ENCODE data around the gene RASSF7. TPM values are rescaled to one million over a fixed set of nuclear protein-coding genes. Genes with fewer than 3 reads are reported as not detected.

RASSF7 gene
- polyA plus RNA-seq, 2 of the 4 experiments (the other 2 are of a cell fraction): 18.4 to 30.7 TPM

DNA sequence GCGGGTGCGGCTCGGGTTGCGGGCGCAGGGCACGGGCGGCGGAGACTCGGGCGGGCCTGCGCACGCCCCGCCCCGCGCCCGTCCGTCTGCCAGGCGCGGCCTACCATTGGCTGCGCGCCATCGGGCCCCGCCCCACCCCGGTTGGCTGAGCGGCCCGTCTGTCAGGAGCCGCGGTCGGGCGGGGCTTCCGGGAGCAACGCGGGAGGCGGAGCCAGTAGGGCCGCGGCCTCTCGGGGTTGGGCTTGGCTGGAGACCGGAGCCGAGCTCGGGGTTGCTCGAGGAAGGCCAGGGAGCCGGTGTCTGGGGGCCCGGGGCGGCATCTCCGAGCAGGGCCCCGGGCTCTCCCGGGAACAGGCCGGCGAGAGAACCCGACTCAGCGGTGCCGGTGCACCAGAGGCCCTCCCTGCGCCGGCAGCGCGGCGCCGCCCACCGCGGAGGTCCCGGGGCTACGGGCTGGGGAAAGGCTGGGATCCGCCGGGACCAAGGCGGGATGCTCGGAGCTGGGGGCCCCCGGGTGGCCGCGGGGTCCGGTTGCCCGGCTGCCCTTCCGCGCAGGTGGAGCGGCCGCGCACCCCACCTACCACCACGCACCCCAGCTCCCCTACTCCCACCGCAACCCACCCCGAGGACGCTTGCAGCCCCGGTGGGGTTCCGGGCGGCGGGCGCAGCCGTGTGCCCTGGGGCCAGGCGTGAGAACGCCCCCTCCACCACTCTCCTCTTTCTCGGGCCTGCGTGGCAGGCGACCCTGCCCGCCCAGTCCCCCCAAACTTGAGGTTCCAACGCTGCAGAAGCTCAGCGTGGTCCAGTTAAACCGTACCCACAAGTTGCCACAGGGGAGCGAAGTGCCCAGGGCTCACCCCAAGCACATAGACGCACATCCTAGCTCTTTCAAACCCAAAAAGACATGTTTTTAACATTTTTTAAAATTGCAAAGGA, 25.0 kb upstream of the RASSF7 start, which contains the start of gene HRAS (continued):
- TF ChIP-seq POLR2A (IDR thresholded peaks at IDR 0.05; ENCODE audit: low read length) (peak; percentile 79), JUN (IDR thresholded peaks at IDR 0.05) (peak in 1 of 2 experiments; percentile 85; a peak in 2 of 5 replicates)

DNA sequence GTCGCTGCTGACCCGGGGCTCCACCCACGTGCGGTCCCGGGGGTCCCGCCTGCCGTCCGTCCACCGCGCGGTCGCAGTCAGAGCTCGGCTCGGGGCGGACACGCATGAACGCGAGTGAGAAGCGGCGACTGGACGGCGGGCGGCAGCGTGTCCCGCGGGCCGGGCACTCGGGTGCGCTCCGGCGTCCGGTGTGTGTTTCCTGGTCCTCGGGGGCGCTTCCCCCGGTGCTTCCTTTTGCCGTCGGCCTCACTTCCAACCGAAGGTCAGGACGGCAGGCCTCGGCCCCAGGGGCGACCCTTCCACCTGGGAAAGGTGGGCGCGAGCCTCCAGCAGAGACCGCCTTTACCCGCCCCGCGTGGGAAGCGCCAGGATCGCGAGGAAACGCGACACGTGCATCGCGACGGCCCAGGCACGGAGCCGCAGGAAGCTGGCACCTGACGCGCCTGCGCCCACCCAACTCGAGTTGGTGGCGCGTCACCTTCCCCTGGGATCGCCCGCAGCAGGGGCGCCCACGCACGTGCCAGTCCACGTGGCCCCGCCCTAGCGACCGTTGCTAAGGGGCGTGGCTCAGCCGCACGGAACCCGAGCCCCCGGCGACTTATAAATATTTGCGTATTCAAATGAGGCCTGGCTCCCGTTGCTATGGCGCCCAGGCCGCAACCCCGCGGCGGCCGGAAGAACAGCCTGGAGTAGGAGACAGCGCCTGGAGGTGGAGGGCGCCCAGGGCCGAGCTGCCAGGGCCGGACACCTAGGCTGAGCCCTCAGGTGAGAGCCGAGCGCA, 23.7 kb upstream of the RASSF7 start, which contains the start of gene LRRC56:
LRRC56 (plus strand) TSS at position 687 of the 781 bp plus-strand sequence. CDS start 3,158 bp downstream, outside the sequence.
- ATAC-seq (0 out of 6 replicates have a peak, but pooled peaks of 1 of the 2 experiments have one; percentile 2), DNase-seq (ENCODE audit: low read depth in 1 of 2, low spot score in 1 of 2) (peak; percentile 49 to 51), FAIRE-seq (no peak)
- peak within 1 kb of the TSS in 1 of 2 experiments; percentile 98; a peak in 3 of 6 replicates for H3K27ac ChIP-seq
- no peak within 1 kb of the TSS for H3K4me3 ChIP-seq
- TF ChIP-seq HOXA7 (CRISPR knock-in tag; IDR thresholded peaks at IDR 0.05) (no peak), NPAS2 (CRISPR knock-in tag; IDR thresholded peaks at IDR 0.05; ENCODE audit: borderline replicate concordance) (peak; percentile 58; the same call in 1 of the 2 replicates), BHLHE40 (IDR thresholded peaks at IDR 0.05; ENCODE audit: low read depth, low read length) (peak; percentile 60)
- TF ChIP-seq, protein P1, sequence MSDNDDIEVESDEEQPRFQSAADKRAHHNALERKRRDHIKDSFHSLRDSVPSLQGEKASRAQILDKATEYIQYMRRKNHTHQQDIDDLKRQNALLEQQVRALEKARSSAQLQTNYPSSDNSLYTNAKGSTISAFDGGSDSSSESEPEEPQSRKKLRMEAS (IDR thresholded peaks at IDR 0.05): peak; percentile 40; the same call in 1 of the 2 replicates
- TF ChIP-seq, protein P2, sequence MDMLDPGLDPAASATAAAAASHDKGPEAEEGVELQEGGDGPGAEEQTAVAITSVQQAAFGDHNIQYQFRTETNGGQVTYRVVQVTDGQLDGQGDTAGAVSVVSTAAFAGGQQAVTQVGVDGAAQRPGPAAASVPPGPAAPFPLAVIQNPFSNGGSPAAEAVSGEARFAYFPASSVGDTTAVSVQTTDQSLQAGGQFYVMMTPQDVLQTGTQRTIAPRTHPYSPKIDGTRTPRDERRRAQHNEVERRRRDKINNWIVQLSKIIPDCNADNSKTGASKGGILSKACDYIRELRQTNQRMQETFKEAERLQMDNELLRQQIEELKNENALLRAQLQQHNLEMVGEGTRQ (IDR thresholded peaks at IDR 0.05): peak; percentile 44; the same call in 1 of the 2 replicates
- 84% methylated on average over 78 of the region's 93 CpGs for WGBS (ENCODE audit: missing lambda C conversion rate)
- POLR2A ChIA-PET: no interaction called here
- peak within 1 kb of the TSS; percentile 89; the same call in 2 of the 3 replicates for H3K4me2 ChIP-seq
- peaks cover 12% of the 10 kb centered on the region for H3K4me1 ChIP-seq
- CTCF ChIA-PET: interaction anchor here (1.3 to 5.8 kb wide), 2 partner anchors 7 to 18 kb away, joined by 4 to 40 read pairs; no protein-coding TSS in a partner anchor
- H3K9me3 ChIP-seq: no peaks in the 10 kb centered on the region

DNA sequence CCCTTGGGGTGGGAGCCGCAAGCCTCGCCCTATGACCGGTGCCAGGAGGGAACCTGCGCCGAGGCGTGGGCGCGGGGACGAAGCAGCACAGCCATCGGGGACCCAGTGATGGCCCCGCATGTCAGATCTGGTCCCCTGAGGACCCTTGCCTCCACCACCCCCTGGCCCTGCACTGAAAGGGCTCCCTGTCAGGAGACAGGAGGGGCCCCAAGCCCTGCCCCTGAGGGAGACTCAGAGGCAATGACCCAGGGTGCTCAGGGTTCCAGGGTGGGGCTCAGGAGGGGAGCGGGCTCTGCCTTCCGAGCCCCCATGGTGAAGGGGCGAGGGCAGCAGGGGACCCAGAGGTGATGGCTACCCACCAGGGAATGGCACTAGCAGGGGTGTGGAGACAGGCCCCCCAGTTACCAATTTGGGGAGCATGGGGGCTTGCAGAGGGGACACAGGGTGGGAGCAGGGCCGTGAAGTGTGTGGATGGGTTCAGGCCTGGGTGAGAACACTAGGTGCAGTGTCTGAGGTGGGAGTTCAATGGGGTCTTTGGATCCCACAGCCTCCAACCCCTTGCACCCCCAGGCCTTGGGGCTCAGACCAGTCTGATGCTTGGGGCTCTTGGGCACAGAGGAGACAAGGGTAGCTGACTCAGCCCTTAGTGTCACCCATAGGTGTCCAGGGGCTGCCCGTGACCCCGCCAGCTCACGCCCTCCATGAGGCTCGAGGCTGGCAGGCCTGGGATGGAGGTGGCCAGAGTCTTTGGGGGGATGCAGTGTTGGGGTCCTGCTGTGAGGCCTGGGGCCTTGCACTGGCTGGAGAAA, 22.9 kb upstream of the RASSF7 start:
- Histone ChIP-seq H3K4me2 (no peak overlapping the region), H3K9me3 (no peaks in the 10 kb centered on the region), H3K4me3 (no peak overlapping the region), H3K4me1 (peaks cover 12% of the 10 kb centered on the region), H3K27ac (no peak overlapping the region)
- peak; percentile 36 for TF ChIP-seq MAFK (IDR thresholded peaks at IDR 0.05; ENCODE audit: partially characterized antibody)
- no peak for TF ChIP-seq ESRRA (IDR thresholded peaks at IDR 0.05; ENCODE audit: borderline replicate concordance, low read length)
- DNase-seq (ENCODE audit: low read depth in 1 of 2, low spot score in 1 of 2): no peak
- WGBS (ENCODE audit: missing lambda C conversion rate): 86% methylated on average over 15 of the region's 19 CpGs
- no peak for ATAC-seq
- CTCF ChIA-PET: interaction anchor here (1.3 kb wide), 1 partner anchor 20 kb away, joined by 3 read pairs; no protein-coding TSS in a partner anchor
- FAIRE-seq: no peak
- POLR2A ChIA-PET: no interaction called here

DNA sequence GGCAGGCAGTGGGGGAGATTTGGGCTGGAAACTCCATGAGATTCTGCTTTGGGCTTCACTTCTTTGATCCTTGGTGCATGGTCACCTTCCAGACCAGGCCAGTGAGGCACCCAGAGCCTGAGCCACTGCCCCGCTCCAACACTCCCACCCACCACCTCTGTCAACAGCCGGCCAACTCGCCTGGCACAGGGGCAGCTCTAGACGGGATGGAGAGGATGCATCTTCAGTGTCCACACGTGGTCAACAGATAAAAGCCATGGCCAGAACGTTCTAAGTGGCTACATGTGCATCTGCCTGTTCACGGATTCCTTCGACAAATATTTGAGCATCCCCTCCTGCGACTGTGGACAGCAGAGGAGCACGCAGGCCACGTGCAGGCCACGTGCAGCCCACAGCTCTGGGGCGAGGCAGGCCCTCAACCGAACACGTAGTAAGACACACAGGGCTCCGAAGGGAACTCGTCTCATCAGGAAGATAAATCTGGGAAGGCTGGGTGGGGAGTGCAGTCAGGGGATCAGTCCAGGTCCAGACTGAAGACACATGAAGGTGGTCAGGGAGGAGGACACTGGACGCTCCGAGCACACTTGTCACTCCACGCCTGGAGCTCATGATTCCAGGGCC, 22.2 kb upstream of the RASSF7 start:
- ChIA-PET CTCF (interaction anchor here (0.8 to 3.1 kb wide), 3 partner anchors 16 to 185 kb away, joined by 3 to 21 read pairs (median 3); no protein-coding TSS in a partner anchor), POLR2A (no interaction called here)
- Histone ChIP-seq H3K4me2 (no peak overlapping the region), H3K4me1 (peaks cover 12% of the 10 kb centered on the region), H3K4me3 (no peak overlapping the region), H3K9me3 (no peaks in the 10 kb centered on the region), H3K27ac (no peak overlapping the region)
- ATAC-seq (no peak), FAIRE-seq (no peak), DNase-seq (ENCODE audit: low read depth in 1 of 2, low spot score in 1 of 2) (no peak)
- TF ChIP-seq, protein P1 (IDR thresholded peaks at IDR 0.05): no peak
- TF ChIP-seq KDM5A (IDR thresholded peaks at IDR 0.05) (no peak), EP300 (IDR thresholded peaks at IDR 0.05) (no peak), GATA3 (IDR thresholded peaks at IDR 0.05; ENCODE audit: borderline replicate concordance) (no peak), JUN (IDR thresholded peaks at IDR 0.05) (no peak), MAZ (IDR thresholded peaks at IDR 0.05; ENCODE audit: borderline replicate concordance, low read depth, low read length) (no peak), SREBF2 (IDR thresholded peaks at IDR 0.05) (no peak)
- TF ChIP-seq, protein P3, sequence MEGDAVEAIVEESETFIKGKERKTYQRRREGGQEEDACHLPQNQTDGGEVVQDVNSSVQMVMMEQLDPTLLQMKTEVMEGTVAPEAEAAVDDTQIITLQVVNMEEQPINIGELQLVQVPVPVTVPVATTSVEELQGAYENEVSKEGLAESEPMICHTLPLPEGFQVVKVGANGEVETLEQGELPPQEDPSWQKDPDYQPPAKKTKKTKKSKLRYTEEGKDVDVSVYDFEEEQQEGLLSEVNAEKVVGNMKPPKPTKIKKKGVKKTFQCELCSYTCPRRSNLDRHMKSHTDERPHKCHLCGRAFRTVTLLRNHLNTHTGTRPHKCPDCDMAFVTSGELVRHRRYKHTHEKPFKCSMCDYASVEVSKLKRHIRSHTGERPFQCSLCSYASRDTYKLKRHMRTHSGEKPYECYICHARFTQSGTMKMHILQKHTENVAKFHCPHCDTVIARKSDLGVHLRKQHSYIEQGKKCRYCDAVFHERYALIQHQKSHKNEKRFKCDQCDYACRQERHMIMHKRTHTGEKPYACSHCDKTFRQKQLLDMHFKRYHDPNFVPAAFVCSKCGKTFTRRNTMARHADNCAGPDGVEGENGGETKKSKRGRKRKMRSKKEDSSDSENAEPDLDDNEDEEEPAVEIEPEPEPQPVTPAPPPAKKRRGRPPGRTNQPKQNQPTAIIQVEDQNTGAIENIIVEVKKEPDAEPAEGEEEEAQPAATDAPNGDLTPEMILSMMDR (IDR thresholded peaks at IDR 0.05): no peak
- 91% methylated on average over 20 of the region's 20 CpGs for WGBS (ENCODE audit: missing lambda C conversion rate)
